NCI-H1930 (cell line): Measurements from ENCODE around the gene CBARP.
"Not testable (repeated sequence)": the region's sequence is repeated elsewhere in the genome, so short reads cannot be mapped to it uniquely, and the experiment has no call there.

Source experiments
- DNase-seq, 2 experiments: peaks; one replicate each; lab custom pipeline; 2025; lab: John Stamatoyannopoulos, UW

The CBARP gene

DNA sequence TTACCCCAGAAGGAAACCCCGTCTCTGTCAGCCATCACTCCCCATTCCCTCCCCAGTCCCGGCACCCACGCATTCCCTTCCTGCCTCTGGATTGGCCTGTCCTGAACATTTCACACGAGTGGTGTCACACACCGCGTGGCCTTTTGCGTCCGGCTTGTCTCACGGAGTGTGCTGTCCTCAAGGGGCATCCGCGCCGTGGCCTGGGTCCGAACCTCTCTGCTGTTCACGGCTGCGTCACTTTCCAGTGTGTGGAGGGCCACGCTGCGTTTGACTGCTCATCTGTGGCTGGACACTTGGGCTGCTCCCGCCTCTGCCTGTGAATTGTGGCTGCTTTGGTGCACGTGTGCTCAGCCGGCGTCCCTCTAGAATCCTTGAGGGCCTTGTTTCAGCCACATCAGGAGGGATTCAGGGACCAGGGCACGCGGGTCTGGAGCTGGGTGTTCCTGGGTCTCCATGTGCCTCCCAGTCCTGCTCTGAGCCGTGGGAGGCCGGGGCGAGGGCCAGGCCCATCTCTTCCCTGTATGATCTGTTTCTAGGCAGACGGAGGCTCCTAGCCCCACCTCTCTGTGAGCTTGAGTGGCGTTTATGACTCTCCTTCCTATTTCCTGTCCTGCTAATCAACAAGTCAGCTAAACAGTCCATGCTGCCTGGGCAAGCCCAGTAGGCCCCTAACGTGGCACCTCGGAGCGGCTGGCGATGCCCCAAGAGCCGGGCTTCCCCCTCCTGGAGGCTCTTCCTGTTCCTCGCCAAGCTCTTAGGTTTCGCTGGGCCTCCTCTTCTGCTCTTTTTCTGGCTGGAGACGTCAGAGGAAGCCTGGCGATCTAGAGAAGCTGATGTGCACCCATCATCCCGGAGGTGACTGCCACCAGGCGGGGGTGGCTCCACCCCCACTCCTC is 24.2 kb downstream of the CBARP start:
- DNase-seq = no peak

DNA sequence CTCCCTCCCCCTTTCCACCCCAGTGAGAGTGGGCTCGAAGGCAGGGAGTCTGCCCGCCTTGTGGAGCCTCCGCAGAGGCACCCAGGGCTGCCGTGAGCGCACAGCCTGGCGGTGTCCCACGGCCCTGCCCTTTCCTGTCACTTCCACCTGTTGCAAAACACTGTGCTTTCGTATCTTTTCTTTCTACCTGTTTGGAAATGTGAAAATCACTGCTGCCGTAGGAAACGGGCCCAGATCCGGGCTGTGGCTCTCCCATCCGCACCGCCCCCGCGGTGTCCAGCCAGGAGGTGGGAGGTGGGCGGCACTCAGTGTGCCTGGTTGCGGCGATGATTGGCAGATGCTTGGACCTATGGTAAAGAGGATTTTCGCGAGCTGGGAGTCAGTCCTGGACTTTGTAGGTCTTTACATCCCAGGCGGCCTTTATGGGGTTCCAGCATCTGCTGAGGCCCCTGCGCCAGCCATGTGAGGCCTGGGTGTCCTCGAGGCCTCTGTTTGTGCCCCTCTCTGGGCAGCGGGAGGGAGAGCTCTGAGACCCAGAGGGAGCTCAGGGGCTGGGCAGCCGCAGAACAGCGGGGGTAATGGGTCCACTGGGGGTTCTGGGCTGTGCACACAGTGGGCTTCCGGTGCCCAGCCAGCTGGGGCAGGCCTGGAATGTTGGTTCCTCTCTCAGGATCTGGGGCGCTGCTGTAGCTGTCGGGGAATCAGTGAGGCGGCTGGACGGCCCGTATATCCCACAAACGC is 26.1 kb downstream of the CBARP start:
- DNase-seq = no peak

DNA sequence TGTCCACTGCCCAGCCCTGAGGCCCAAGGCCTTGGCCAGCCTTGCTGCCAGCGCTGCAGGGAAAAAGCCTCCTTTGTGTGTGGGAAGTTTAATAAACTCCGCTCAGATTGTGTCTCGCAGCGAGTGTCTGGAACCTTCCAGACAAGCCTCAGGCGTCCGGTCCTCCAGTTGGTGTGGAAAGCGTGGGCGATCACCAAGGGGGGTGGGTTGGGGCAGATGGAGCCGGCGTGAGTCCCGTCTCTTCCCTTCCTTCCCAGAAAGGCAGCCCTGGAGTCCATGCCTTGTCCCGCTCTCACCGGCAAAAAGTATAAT is 27.6 kb downstream of the CBARP start:
- no peak for DNase-seq

DNA sequence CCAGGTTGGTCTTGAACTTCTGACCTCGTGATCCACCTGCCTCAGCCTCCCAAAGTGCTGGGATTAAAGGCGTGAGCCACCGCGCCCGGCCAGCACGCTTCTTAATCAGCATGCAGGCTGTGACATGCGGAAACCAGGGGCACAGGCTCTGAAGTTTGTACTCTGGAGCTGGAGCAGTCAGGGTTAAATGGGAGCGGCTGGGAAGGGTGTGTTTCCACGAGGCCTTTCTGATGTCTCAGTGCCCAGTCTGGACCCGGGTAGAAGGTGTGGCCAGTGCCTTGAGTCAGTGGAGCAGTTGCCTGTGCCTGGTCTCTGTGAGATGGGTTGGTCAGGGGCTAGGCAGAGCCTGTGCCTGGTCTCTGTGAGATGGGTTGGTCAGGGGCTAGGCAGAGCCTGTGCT is 29.0 kb downstream of the CBARP start:
- DNase-seq = not testable (repeated sequence)

DNA sequence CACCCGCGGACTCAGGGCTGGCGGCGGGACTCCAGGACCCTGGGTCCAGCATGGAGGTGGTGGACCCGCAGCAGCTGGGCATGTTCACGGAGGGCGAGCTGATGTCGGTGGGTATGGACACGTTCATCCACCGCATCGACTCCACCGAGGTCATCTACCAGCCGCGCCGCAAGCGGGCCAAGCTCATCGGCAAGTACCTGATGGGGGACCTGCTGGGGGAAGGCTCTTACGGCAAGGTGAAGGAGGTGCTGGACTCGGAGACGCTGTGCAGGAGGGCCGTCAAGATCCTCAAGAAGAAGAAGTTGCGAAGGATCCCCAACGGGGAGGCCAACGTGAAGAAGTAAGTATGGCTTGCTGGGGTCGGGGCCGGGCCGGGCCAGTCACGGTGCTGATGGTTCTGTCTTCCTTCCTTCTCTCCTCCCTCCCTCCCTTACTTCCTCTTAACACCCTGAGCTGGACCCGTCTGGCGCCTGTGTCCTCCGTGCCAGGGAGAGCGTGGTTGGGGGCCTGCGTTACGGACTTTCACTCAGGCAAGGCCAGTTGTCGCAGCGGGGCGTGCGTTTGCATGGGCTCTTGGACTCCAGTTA is 30.8 kb downstream of the CBARP start:
- no peak for DNase-seq

DNA sequence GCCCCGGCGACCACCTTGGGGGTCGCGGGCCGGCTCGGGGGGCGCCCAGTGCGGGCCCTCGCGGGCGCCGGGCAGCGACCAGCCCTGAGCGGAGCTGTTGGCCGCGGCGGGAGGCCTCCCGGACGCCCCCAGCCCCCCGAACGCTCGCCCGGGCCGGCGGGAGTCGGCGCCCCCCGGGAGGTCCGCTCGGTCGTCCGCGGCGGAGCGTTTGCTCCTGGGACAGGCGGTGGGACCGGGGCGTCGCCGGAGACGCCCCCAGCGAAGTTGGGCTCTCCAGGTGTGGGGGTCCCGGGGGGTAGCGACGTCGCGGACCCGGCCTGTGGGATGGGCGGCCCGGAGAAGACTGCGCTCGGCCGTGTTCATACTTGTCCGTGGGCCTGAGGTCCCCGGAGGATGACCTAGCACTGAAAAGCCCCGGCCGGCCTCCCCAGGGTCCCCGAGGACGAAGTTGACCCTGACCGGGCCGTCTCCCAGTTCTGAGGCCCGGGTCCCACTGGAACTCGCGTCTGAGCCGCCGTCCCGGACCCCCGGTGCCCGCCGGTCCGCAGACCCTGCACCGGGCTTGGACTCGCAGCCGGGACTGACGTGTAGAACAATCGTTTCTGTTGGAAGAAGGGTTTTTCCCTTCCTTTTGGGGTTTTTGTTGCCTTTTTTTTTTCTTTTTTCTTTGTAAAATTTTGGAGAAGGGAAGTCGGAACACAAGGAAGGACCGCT is 31.5 kb downstream of the CBARP start:
- no peak for DNase-seq

DNA sequence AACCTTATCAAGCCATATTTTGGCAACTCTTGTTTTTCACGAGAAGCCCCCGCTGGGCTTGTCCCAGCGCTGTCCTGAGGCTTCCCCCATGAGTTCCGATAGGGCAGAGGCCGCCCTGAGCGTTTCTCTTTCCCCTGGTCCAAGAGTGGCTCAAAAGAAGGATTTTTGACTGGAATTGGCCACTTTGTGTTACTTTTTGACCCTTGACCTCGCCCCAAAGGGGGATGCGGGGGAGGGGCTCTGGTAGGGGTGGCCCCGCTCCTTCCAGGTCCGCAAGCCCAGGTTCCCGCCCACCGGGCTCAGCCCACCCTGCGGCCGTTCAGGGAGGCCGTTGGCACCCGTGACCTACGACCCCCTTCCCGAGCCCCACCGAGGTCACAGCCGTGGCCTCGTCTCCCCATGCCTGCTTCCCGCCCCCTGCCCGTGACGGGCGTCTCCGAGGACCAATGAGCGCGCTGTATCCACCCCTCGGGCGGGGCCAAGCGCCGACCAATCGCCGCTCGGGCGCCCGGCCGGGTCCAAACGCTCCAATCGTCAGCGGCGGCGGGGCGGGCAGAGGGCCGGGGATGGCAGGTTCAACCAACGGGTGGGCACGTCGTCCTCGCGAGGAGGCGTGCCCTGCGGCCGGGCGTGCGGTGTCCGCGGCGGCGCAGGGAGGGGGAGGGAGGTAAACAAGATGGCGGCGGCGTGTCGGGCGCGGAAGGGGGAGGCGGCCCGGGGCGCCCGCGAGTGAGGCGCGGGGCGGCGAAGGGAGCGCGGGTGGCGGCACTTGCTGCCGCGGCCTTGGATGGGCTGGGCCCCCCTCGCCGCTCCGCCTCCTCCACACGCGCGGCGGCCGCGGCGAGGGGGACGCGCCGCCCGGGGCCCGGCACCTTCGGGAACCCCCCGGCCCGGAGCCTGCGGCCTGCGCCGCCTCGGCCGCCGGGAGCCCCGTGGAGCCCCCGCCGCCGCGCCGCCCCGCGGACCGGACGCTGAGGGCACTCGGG is 32.4 kb downstream of the CBARP start, which contains the start of gene STK11:
STK11 (plus strand) TSS at position 665 of the 986 bp plus-strand sequence. CDS start 1,136 bp downstream, outside the sequence.
- peak; percentile 89 to 95 for DNase-seq

DNA sequence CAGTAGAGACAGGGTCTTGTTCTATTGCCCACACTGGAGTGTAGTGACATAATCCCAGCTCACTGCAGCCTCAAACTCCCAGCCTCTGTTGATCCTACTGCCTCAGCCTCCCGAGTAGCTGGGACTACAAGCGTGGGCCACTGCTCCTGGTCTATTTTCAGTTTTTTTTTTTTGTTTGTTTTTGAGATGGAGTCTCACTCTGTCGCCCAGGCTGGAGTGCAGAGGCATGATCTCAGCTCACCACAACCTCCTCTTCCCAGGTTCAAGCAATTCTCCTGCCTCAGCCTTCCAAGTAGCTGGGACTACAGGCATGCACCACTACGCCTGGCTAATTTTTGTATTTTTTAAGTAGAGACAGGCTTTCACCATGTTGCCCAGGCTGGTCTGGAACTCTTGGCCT is 37.2 kb downstream of the CBARP start:
- DNase-seq = not testable (repeated sequence)

DNA sequence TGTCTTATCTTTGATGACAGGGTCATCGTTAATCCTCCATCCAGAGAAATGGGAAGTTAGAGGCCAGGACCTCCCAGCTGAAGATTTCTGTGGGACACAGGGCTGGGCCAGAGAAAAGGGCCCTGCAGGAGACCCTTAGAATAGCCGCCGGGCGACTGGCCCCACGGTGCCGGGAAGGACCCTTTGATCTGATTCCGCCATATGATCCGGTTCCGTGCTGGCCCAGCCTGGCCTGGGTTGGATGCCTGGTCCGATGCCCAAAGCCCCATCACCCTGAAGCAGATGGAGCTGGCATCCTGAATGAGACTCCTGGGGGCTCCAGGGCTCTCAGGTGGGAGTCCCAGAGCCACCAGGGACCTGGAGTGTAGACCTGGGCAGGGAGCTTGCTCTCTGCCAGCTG is 38.3 kb downstream of the CBARP start:
- DNase-seq = no peak

DNA sequence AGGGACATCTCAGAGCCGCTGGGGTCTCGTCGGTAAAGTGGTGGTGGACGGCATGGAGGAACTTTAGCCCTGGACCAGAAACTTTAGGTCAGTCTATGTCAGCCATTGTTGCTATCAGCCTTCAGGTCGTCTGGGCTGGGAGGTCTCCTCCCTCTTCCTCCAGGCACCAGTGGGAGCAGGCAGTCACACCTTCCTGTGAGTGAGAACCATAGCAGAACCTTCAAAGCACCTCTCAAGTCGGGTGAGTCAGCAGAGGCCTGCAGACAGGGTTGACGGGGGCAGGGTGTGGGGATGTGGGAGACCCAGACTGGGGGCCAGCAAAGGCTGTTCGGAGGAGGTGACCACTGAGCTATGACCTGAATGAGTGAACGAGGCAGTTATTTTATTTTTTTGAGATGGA is 48.4 kb downstream of the CBARP start:
- no peak for DNase-seq

DNA sequence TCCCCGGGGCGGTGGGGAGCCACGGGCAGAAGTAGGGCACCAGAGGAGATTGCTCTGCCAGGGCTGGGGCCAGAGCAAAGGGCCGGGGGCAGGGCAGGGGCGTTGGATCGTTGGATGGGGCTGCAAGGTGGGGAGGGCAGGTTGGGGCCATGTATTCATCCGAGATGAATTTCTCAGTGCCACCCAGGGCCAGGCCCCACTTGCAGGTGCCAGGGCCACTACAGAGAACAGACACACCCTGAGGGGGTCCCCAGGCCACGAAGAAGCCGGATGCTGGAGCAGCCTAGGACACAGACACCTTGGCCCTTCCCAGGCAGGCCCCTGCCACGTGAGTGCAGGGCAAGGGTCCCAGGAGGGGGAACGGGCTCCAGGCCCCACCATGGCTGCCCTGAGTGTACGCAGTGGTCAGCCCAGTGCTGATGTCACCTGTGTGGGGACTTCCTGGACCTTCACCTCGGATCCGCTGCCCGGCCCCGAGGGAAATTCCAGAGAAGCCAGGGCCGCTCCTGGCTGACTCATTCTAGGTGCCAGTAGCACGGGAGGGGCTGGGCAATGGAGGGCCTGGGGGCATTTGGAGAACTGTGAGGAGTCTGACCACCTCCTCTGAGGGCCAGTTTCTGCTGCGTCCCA is 54.1 kb downstream of the CBARP start:
- no peak for DNase-seq

DNA sequence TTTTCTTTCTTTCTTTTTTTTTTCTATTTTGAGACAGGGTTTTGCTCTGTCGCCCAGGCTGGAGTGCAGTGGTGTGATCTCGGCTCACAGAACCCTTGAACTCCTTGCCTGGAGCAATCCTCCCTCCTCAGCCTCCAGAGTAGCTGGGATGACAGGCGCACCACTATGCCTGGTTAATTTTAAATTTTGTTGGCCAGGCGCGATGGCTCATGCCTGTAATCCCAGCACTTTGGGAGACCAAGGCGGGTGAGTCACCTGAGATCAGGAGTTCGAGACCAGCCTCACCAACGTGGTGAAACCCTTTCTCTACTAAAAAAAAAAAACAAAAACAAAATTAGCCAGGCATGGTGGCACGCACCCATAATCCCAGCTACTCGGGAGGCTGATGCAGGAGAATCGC is 55.1 kb downstream of the CBARP start:
- no peak for DNase-seq

DNA sequence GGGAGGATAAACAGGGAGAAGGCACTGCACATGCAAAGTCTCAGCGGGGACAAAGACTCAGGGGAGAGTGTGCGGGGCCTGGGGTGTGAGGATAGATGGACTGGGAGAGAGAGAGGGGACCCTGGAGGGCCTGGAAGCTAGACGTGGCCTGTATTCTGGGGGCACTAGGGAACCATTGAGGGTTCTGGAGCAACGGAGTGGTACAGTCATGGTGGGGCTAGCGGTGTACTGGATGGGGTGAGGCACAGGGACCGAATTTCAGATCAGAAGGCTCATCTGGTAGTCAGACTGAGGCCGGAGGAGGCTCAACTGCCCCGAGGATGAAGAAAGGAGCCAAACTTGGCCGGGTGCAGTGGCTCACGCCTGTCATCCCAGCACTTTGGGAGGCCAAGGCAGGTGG is 55.7 kb downstream of the CBARP start:
- DNase-seq = no peak

DNA sequence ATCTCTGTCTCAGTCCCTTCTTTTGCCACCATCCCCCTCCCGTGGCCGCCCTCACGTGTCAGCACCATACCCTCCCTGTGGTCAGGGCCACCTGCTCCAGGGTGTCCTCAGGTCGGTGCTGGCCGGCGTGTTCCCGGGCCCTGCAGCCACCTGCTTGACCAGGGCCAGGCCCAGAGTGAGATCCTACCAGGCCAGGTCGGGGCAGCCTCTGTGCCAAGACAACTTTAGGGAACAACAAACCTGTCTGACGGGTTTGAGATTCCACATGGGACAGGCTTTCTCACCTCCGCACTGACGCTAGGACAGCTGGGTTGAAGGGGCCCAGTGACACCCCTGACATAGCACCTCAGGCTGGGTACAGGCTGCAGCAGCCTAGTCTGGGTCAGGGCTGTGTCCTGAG is 56.2 kb downstream of the CBARP start:
- no peak for DNase-seq
